H9 (cell line): ENCODE measurements around the gene GRIK4. TPM values are rescaled to one million over a fixed set of nuclear protein-coding genes. Genes with fewer than 3 reads are reported as not detected.

ENCODE experiments used
- DNase-seq: peaks from one replicate; pipeline ENCODE4 v3.0.0-alpha.2; 2017
- H2AFZ ChIP-seq: one replicate; pipeline ENCODE4 v1.6.1; 2013; ENCODE audit warnings: mild to moderate bottlenecking, low read length, control low read depth, moderate library complexity
- H2AK5ac ChIP-seq: 2 replicates; pipeline ENCODE4 v1.6.1; 2013; ENCODE audit warnings: low read length, control low read depth, mixed read lengths; ENCODE audit not compliant: insufficient read length
- H2BK120ac ChIP-seq: one replicate; pipeline ENCODE4 v1.6.1; 2013; ENCODE audit warnings: low read depth, mild to moderate bottlenecking, low read length, control low read depth, inconsistent platforms; ENCODE audit not compliant: poor library complexity, severe bottlenecking
- H2BK12ac ChIP-seq: 2 replicates; pipeline ENCODE4 v1.6.1; 2013; ENCODE audit warnings: low read length, control low read depth, mixed read lengths, low read depth; ENCODE audit not compliant: insufficient read length
- H2BK15ac ChIP-seq: 2 replicates; pipeline ENCODE4 v1.6.1; 2013; ENCODE audit warnings: low read depth, low read length, control low read depth
- H2BK20ac ChIP-seq: one replicate; pipeline ENCODE4 v1.6.1; 2013; ENCODE audit warnings: low read depth, mild to moderate bottlenecking, low read length, control low read depth, inconsistent platforms; ENCODE audit not compliant: poor library complexity, severe bottlenecking
- H2BK5ac ChIP-seq: 2 replicates; pipeline ENCODE4 v1.6.1; 2013; ENCODE audit warnings: low read length, control low read depth, mixed read lengths; ENCODE audit not compliant: insufficient read length
- H3K14ac ChIP-seq: 2 replicates; pipeline ENCODE4 v1.6.1; 2013; ENCODE audit warnings: low read length, control low read depth; ENCODE audit not compliant: insufficient read depth
- H3K18ac ChIP-seq: 2 replicates; pipeline ENCODE4 v1.6.1; 2013; ENCODE audit warnings: low read depth, mild to moderate bottlenecking, mixed read lengths, low read length, control low read depth; ENCODE audit not compliant: insufficient read length
- H3K23ac ChIP-seq: 2 replicates; pipeline ENCODE4 v1.6.1; 2013; ENCODE audit warnings: low read length, control low read depth, mixed read lengths, low read depth; ENCODE audit not compliant: insufficient read length
- H3K23me2 ChIP-seq: 2 replicates; pipeline ENCODE4 v1.6.1; 2013; ENCODE audit warnings: low read depth, mild to moderate bottlenecking, mixed read lengths, low read length, control low read depth; ENCODE audit not compliant: insufficient read length, poor library complexity, severe bottlenecking
- H3K27ac ChIP-seq: 2 replicates; pipeline ENCODE4 v1.5.1; 2013; ENCODE audit warnings: low read length, control low read depth, mixed read lengths, low read depth; ENCODE audit not compliant: insufficient read length
- H3K27me3 ChIP-seq: 2 replicates; pipeline ENCODE4 v1.6.1; 2013; ENCODE audit warnings: low read length, control low read depth, inconsistent platforms; ENCODE audit not compliant: insufficient read depth
- H3K4ac ChIP-seq: 2 replicates; pipeline ENCODE4 v1.6.1; 2013; ENCODE audit warnings: low read depth, mild to moderate bottlenecking, control low read depth, inconsistent platforms, low read length, moderate library complexity
- H3K4me1 ChIP-seq: 2 replicates; pipeline ENCODE4 v1.6.1; 2013; ENCODE audit warnings: low read length, control low read depth, inconsistent platforms; ENCODE audit not compliant: insufficient read depth
- H3K4me2 ChIP-seq: 2 replicates; pipeline ENCODE4 v1.6.1; 2013; ENCODE audit warnings: low read length, control low read depth, mixed read lengths; ENCODE audit not compliant: insufficient read length, insufficient read depth
- H3K56ac ChIP-seq: 2 replicates; pipeline ENCODE4 v1.6.1; 2013; ENCODE audit warnings: low read depth, mild to moderate bottlenecking, mixed read lengths, low read length, control low read depth; ENCODE audit not compliant: insufficient read length
- H3K79me1 ChIP-seq: 2 replicates; pipeline ENCODE4 v1.6.1; 2013; ENCODE audit warnings: low read depth, mild to moderate bottlenecking, moderate library complexity, low read length, control low read depth, inconsistent platforms; ENCODE audit not compliant: insufficient read depth, poor library complexity, severe bottlenecking
- H3K79me2 ChIP-seq: 2 replicates; pipeline ENCODE4 v1.6.1; 2013; ENCODE audit warnings: low read length, control low read depth, inconsistent platforms; ENCODE audit not compliant: insufficient read depth
- H3K9ac ChIP-seq: 2 replicates; pipeline ENCODE4 v1.6.1; 2013; ENCODE audit warnings: low read length, control low read depth, mixed read lengths; ENCODE audit not compliant: insufficient read length; ENCODE audit errors: extremely low read depth
- H3K9me3 ChIP-seq: one replicate; pipeline ENCODE4 v1.6.1; 2013; ENCODE audit warnings: low read depth, low read length, inconsistent platforms; ENCODE audit not compliant: control insufficient read depth
- H3T11ph ChIP-seq: one replicate; pipeline ENCODE4 v1.6.1; 2013; ENCODE audit warnings: mild to moderate bottlenecking, low read length, control low read depth, inconsistent platforms
- H4K20me1 ChIP-seq: one replicate; pipeline ENCODE4 v1.6.1; 2013; ENCODE audit not compliant: control insufficient read depth, insufficient read length, insufficient read depth
- H4K5ac ChIP-seq: 2 replicates; pipeline ENCODE4 v1.6.1; 2013; ENCODE audit warnings: low read depth, mild to moderate bottlenecking, mixed read lengths, low read length, control low read depth; ENCODE audit not compliant: insufficient read length
- H4K8ac ChIP-seq: replicated peaks from 2 replicates; pipeline ENCODE4 v1.6.1; 2013; ENCODE audit warnings: low read length, control low read depth, mixed read lengths, low read depth; ENCODE audit not compliant: insufficient read length
- H4K91ac ChIP-seq: 2 replicates; pipeline ENCODE4 v1.6.1; 2013; ENCODE audit warnings: low read depth, mild to moderate bottlenecking, moderate library complexity, mixed read lengths, low read length, control low read depth; ENCODE audit not compliant: insufficient read length
- H3K27ac Mint-ChIP-seq, 3 experiments: 2 replicates in 2 of 3; 3 replicates in 1 of 3; pipeline ENCODE4 v1.8.0; 2020 to 2021; ENCODE audit warnings: mixed read lengths in 3 of 3, mild to moderate bottlenecking in 1 of 3, moderate library complexity in 1 of 3
- H3K27me3 Mint-ChIP-seq: 2 replicates; pipeline ENCODE4 v1.8.0; 2021; ENCODE audit warnings: low read depth, mild to moderate bottlenecking, moderate library complexity, mixed read lengths
- H3K36me3 Mint-ChIP-seq, 3 experiments: 2 replicates in 2 of 3; 3 replicates in 1 of 3; pipeline ENCODE4 v1.8.0; 2020 to 2021; ENCODE audit warnings: low read depth in 3 of 3, mixed read lengths in 3 of 3; ENCODE audit not compliant: insufficient read depth in 1 of 3
- H3K4me1 Mint-ChIP-seq, 2 experiments: 2 replicates each; pipeline ENCODE4 v1.8.0; 2020; ENCODE audit warnings: mixed read lengths in 2 of 2
- H3K4me3 Mint-ChIP-seq, 2 experiments: 2 replicates in 1 of 2; 3 replicates in 1 of 2; pipeline ENCODE4 v1.8.0; 2020 to 2021; ENCODE audit warnings: mild to moderate bottlenecking in 2 of 2, mixed read lengths in 2 of 2, moderate library complexity in 1 of 2
- H3K9me3 Mint-ChIP-seq, 2 experiments: 2 replicates in 1 of 2; 3 replicates in 1 of 2; pipeline ENCODE4 v1.8.0; 2020; ENCODE audit warnings: mild to moderate bottlenecking in 2 of 2, mixed read lengths in 2 of 2, moderate library complexity in 1 of 2
- CTCF ChIP-seq: fragments of 200-600 bp; sonication (generic); conservative IDR thresholded peaks from 3 replicates; pipeline ENCODE4 v1.8.0; 2021; ENCODE audit warnings: antibody characterized with exemption, mild to moderate bottlenecking
- WGBS: extraction: QIAGEN DNeasy Blood & Tissue Kit; methylation state at CpG from one replicate; pipeline ENCODE4 v1.1.7; 2013; ENCODE audit warnings: missing lambda C conversion rate, low lambda C conversion rate, mixed read lengths; ENCODE audit not compliant: insufficient read length; ENCODE audit errors: extremely low coverage; 5-methylcytosine and 5-hydroxymethylcytosine counted together
- total RNA-seq: library from RNA; stranded (reverse); gene quantifications from 2 replicates; pipeline ENCODE4 v1.2.1, GENCODE V29; 2021

GRIK4 gene
- total RNA-seq, 1 experiment from 2014 or later, result 2.3 TPM

- Mint-ChIP-seq H3K4me1 (peaks cover 14 to 16% of the 10 kb centered on the region in 2 experiments), H3K27ac (no peak overlapping the region; a peak in 2 of 7 replicates), H3K4me3 (no peak overlapping the region), H3K27me3 (no peaks in the 10 kb centered on the region), H3K36me3 (no peaks in the 10 kb centered on the region), H3K9me3 (no peaks in the 10 kb centered on the region)
- Histone ChIP-seq H3K4me2 (no peak overlapping the region), H3K79me1 (no peaks in the 10 kb centered on the region), H3K27ac (no peak overlapping the region), H4K20me1 (no peaks in the 10 kb centered on the region), H3K18ac (no peak overlapping the region), H3K23ac (no peak overlapping the region), H2AK5ac (no peak overlapping the region), H3K4ac (no peak overlapping the region), H4K8ac (no peak overlapping the region), H3K27me3 (no peaks in the 10 kb centered on the region), H3K23me2 (no peaks in the 10 kb centered on the region), H3K79me2 (no peaks in the 10 kb centered on the region; the same call in 1 of the 2 replicates), H4K5ac (no peak overlapping the region), H3T11ph (no peak overlapping the region), H3K9ac (no peak overlapping the region), H2BK15ac (no peak overlapping the region), H4K91ac (no peak overlapping the region), H3K9me3 (no peaks in the 10 kb centered on the region), H2BK20ac (no peak overlapping the region), H3K4me1 (peaks cover 3% of the 10 kb centered on the region; the same call in 1 of the 2 replicates), H2BK5ac (no peak overlapping the region), H2BK120ac (no peak overlapping the region), H2BK12ac (no peak overlapping the region), H3K14ac (no peak overlapping the region), H3K56ac (no peak overlapping the region), H2AFZ (no peak overlapping the region)
- no peak for TF ChIP-seq CTCF
- WGBS, result no CpG with 5 or more reads among the region's 1 CpG
- DNase-seq, result no peak
Measured at GRCh38 chr11:120998581-120998980, 487.0 kb downstream of the GRIK4 start.
